ENCODE data around the gene SLTM.
"Not testable (repeated sequence)": the region's sequence is repeated elsewhere in the genome, so short reads cannot be mapped to it uniquely, and the experiment has no call there.

Gene SLTM

GRCh38 chr15:58933281-58934113, at the start of gene SLTM:
TSS of gene SLTM (minus strand) at chr15:58933679. CDS start at chr15:58933565, 114 bp downstream.
- peak; percentile 90 for DNase-seq

- no peak for DNase-seq
Measured at GRCh38 chr15:58983261-58983660, 49.8 kb upstream of the SLTM start.

GRCh38 chr15:58981808-58982475, 48.5 kb upstream of the SLTM start:
- DNase-seq, result no peak

GRCh38 chr15:58980351-58980939, 47.0 kb upstream of the SLTM start:
- DNase-seq, result peak; percentile 49

GRCh38 chr15:58977887-58978286, 44.4 kb upstream of the SLTM start:
- DNase-seq, result no peak

GRCh38 chr15:58967479-58967878, 34.0 kb upstream of the SLTM start:
- no peak for DNase-seq

- no peak for DNase-seq
Measured at GRCh38 chr15:58966698-58967097, 33.2 kb upstream of the SLTM start.

GRCh38 chr15:58962662-58963565, 29.4 kb upstream of the SLTM start:
- no peak for DNase-seq

- DNase-seq, result no peak
Measured at GRCh38 chr15:58962136-58962535, 28.7 kb upstream of the SLTM start.

GRCh38 chr15:58958811-58959210, 25.3 kb upstream of the SLTM start:
- DNase-seq, result no peak

GRCh38 chr15:58957101-58957973, 23.9 kb upstream of the SLTM start:
- DNase-seq, result peak; percentile 6

GRCh38 chr15:58952751-58953150, 19.3 kb upstream of the SLTM start:
- DNase-seq, result no peak

- no peak for DNase-seq
Measured at GRCh38 chr15:58951388-58952007, 18.0 kb upstream of the SLTM start.

GRCh38 chr15:58947179-58947578, 13.7 kb upstream of the SLTM start:
- no peak for DNase-seq

- not testable (repeated sequence) for DNase-seq
Measured at GRCh38 chr15:58934974-58935373, 1.5 kb upstream of the SLTM start.

- no peak for DNase-seq
Measured at GRCh38 chr15:58934521-58934920, 1.0 kb upstream of the SLTM start.

- no peak for DNase-seq
Measured at GRCh38 chr15:58934114-58934447, 602 bp upstream of the SLTM start.

- DNase-seq, result no peak
Measured at GRCh38 chr15:58932710-58933280, 684 bp downstream of the SLTM start.

GRCh38 chr15:58931987-58932588, 1.4 kb downstream of the SLTM start:
- DNase-seq, result no peak

- DNase-seq, result no peak
Measured at GRCh38 chr15:58929891-58930416, 3.5 kb downstream of the SLTM start.
